Osteocyte (in vitro differentiated cells): Measurements from ENCODE around the gene JAZF1. TPM values are rescaled to one million over a fixed set of nuclear protein-coding genes. Genes with fewer than 3 reads are reported as not detected.
"Not testable (repeated sequence)": the region's sequence is repeated elsewhere in the genome, so short reads cannot be mapped to it uniquely, and the experiment has no call there.

Experiments used
- DNase-seq: peaks from one replicate; pipeline ENCODE4 v3.0.0; 2021; ENCODE audit warnings: mixed read lengths; ENCODE audit not compliant: unreplicated experiment; ENCODE audit errors: extremely low spot score
- H3K27ac Mint-ChIP-seq: one replicate; pipeline ENCODE4 v1.8.0; 2021; ENCODE audit warnings: mild to moderate bottlenecking, mixed read lengths; ENCODE audit not compliant: unreplicated experiment
- H3K27me3 Mint-ChIP-seq: one replicate; pipeline ENCODE4 v1.8.0; 2021; ENCODE audit warnings: mixed read lengths; ENCODE audit not compliant: unreplicated experiment
- H3K36me3 Mint-ChIP-seq: one replicate; pipeline ENCODE4 v1.8.0; 2021; ENCODE audit warnings: mixed read lengths; ENCODE audit not compliant: unreplicated experiment
- H3K4me1 Mint-ChIP-seq: one replicate; pipeline ENCODE4 v1.8.0; 2021; ENCODE audit warnings: mixed read lengths; ENCODE audit not compliant: unreplicated experiment
- H3K4me3 Mint-ChIP-seq: one replicate; pipeline ENCODE4 v1.8.0; 2021; ENCODE audit warnings: mild to moderate bottlenecking, moderate library complexity, mixed read lengths; ENCODE audit not compliant: unreplicated experiment
- H3K9me3 Mint-ChIP-seq: one replicate; pipeline ENCODE4 v1.8.0; 2021; ENCODE audit warnings: mixed read lengths; ENCODE audit not compliant: unreplicated experiment
- total RNA-seq: library from RNA; stranded (reverse); gene quantifications from 2 replicates; pipeline ENCODE4 v1.2.1, GENCODE V29; 2021
- TF ChIP-seq, protein P1 (sequence below): fragments of 200-600 bp; sonication (generic); IDR thresholded peaks from 2 replicates; pipeline ENCODE4 v1.5.0; 2021; ENCODE audit warnings: antibody characterized with exemption, mild to moderate bottlenecking, moderate library complexity

Gene JAZF1
- total RNA-seq, 1 donor from 2014 or later, result 19.8 TPM

DNA sequence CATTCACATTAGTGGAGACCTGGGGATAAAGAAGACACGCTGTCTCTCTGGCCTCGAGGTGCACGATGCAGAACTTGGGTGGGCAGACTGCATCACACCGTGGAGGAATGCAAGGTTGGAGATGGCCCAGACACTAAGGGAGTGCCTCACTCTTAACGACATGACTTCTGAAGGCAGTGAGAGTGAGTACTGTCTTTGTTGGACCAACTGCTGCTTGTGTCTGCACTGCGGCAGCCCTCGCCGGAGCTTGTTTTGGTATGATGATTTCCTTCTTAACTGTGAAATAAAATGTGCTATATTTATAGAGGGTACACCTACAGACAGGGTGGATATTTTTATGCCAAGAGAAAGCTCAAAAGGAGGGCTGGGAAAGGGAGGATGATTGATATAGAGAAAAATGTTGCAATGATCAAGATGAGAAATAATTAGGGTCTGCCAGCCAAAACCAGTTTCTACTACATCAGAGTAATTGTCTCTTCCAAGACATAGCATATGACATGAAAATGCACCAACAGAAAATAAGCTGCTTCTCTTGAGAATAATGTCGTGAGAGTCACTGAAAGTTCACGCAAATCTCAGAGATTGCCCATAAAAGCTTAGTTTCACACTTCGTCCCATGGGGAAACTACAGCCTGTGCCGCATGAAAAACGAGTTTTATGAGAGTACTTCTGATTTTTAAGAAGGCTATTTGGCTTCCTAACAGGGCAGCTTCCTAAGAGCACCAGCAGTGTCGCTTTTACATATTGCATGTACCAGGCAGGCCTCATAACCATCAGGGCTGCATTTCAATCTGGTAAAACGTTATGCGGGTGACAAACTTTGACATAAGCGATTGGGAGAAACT lies 313.5 kb downstream of the JAZF1 start:
- Mint-ChIP-seq H3K36me3 (peaks cover 7% of the 10 kb centered on the region), H3K27ac (no peak overlapping the region)

DNA sequence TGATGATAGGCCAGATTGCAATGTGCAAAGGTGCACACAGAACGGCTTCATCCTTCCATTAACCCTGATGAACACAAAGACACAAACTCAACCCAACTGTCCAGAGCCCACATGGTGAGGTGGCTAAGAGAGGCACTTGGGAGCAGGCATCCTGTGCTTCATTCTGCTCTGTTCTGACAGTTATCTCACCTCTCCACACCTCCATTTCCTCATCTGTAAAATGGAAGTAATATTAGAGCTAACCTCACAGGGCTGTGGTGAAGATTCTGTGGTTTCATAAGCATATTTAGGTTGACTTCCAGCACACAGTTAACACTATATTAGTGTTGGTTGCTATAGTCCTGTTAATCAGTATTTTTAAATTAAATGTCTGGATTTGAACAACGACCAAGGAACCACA lies 314.3 kb downstream of the JAZF1 start:
- TF ChIP-seq, protein P1, sequence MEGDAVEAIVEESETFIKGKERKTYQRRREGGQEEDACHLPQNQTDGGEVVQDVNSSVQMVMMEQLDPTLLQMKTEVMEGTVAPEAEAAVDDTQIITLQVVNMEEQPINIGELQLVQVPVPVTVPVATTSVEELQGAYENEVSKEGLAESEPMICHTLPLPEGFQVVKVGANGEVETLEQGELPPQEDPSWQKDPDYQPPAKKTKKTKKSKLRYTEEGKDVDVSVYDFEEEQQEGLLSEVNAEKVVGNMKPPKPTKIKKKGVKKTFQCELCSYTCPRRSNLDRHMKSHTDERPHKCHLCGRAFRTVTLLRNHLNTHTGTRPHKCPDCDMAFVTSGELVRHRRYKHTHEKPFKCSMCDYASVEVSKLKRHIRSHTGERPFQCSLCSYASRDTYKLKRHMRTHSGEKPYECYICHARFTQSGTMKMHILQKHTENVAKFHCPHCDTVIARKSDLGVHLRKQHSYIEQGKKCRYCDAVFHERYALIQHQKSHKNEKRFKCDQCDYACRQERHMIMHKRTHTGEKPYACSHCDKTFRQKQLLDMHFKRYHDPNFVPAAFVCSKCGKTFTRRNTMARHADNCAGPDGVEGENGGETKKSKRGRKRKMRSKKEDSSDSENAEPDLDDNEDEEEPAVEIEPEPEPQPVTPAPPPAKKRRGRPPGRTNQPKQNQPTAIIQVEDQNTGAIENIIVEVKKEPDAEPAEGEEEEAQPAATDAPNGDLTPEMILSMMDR, result no peak
- no peak for DNase-seq

More for the DNA sequence above, 313.5 kb downstream of the JAZF1 start:
- TF ChIP-seq, protein P1, result no peak
- H3K9me3 Mint-ChIP-seq, result peaks cover 3% of the 10 kb centered on the region
- no peak for DNase-seq
- no peaks in the 10 kb centered on the region for H3K27me3 Mint-ChIP-seq
- no peak overlapping the region for H3K4me3 Mint-ChIP-seq
- H3K4me1 Mint-ChIP-seq, result peaks cover 2% of the 10 kb centered on the region

DNA sequence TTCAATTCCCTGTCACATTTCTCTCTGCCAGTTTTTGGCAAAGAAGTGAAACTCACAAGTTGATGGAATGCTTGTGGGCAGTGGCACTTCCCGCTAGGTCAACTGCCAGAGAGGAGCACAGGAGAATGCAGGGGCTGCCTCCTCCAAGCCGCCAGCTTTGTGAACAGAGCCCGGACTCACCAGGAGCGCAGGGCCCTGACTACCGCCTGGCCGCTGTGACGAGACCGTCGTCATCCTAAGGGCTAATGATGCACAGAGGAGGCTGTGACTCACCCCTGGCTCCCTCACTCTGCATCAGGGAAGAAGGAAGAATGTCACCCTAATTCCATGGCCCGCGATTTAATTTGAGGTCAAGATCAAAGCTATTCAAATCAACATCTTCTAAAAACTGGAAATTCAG lies 316.7 kb downstream of the JAZF1 start:
- Mint-ChIP-seq H3K27ac (no peak overlapping the region), H3K27me3 (no peaks in the 10 kb centered on the region), H3K36me3 (peaks cover 7% of the 10 kb centered on the region), H3K4me1 (peaks cover 2% of the 10 kb centered on the region), H3K9me3 (peaks cover 4% of the 10 kb centered on the region), H3K4me3 (no peak overlapping the region)
- no peak for DNase-seq
- TF ChIP-seq, protein P1, result no peak

More for the DNA sequence above, 314.3 kb downstream of the JAZF1 start:
- Mint-ChIP-seq H3K27ac (no peak overlapping the region), H3K27me3 (no peaks in the 10 kb centered on the region), H3K4me3 (no peak overlapping the region), H3K4me1 (peaks cover 2% of the 10 kb centered on the region), H3K9me3 (peaks cover 3% of the 10 kb centered on the region), H3K36me3 (peaks cover 7% of the 10 kb centered on the region)

DNA sequence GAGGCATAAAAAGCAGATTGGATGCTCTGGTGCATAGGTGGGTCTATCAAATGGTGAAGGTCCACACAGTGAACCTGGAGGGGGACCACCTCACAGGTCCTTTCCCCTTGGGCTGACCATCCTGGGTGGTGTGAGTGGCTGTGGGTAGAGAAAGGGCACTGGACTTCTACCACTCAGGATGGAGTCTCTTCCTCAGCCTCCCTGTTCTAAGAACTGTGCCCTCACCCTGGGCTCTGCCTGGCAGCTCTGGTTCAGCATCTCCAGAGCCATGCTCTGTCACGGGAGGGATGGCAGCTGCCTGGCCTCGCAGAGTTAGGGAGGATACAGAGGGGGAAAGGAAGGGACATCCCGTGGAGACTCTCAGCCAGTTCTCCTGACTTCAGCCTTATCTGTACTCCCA lies 318.8 kb downstream of the JAZF1 start:
- H3K4me3 Mint-ChIP-seq, result no peak overlapping the region
- H3K27ac Mint-ChIP-seq, result no peak overlapping the region
- H3K27me3 Mint-ChIP-seq, result no peaks in the 10 kb centered on the region
- peaks cover 2% of the 10 kb centered on the region for H3K4me1 Mint-ChIP-seq
- H3K9me3 Mint-ChIP-seq, result peaks cover 7% of the 10 kb centered on the region
- TF ChIP-seq, protein P1, result no peak
- no peak for DNase-seq
- peaks cover 4% of the 10 kb centered on the region for H3K36me3 Mint-ChIP-seq

DNA sequence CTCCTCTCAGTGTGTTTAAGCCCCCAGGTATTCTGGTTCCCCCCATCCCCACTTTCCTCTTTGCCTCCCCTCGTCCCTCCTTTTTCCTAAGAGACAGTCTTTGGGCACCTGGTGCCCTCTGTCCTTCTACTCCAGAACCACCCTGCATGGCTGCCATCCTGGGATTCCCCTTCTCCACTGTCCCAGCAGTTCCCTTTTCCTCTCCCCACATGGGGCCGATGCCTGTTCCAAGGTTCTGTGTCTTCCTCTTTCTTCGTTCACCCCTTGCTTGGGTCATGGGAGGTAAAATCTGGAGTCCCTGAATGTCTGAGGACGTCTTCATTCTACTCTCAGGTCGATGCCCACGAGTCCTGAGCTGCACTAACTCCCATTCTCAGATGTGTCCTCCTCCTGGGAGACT lies 319.8 kb downstream of the JAZF1 start:
- DNase-seq, result no peak
- peaks cover 2% of the 10 kb centered on the region for H3K4me1 Mint-ChIP-seq
- no peak overlapping the region for H3K27ac Mint-ChIP-seq
- peaks cover 7% of the 10 kb centered on the region for H3K9me3 Mint-ChIP-seq
- no peaks in the 10 kb centered on the region for H3K27me3 Mint-ChIP-seq
- peaks cover 4% of the 10 kb centered on the region for H3K36me3 Mint-ChIP-seq
- no peak overlapping the region for H3K4me3 Mint-ChIP-seq
- TF ChIP-seq, protein P1, result no peak

DNA sequence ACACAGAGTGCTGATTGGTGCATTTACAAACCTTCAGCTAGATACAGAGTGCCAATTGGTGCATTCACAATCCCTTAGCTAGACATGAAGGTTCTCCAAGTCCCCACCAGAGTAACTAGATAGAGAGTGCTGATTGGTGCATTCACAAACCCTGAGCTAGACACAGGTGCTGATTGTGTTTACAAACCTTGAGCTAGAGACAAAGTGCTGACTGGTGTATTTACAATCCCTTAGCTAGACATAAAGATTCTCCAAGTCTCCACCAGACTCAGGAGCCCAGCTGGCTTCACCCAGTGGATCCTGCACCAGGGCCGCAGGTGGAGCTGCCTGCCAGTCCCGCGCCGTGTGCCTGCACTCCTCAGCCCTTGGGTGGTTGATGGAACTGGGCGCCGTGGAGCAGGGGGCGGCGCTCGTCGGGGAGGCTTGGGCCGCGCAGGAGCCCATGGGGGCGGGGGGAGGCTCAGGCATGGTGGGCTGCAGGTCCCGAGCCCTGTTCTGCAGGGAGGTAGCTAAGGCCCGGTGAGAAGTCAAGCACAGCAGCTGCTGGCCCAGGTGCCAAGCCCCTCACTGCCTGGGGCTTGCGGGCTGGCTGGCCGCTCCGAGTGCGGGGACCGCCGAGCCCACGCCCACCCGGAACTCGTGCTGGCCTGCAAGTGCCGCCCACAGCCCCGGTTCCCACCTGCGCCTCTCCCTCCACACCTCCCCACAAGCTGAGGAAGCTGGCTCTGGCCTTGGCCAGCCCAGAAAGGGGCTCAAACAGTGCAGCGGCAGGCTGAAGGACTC lies 323.7 kb downstream of the JAZF1 start:
- DNase-seq, H3K27ac Mint-ChIP-seq, H3K4me3 Mint-ChIP-seq, H3K36me3 Mint-ChIP-seq, H3K27me3 Mint-ChIP-seq, H3K4me1 Mint-ChIP-seq: not testable (repeated sequence)
- peaks cover 15% of the 10 kb centered on the region for H3K9me3 Mint-ChIP-seq
